Prostate gland (tissue), 2 donors: ENCODE results near the gene NET1. TPM values are rescaled to one million over a fixed set of nuclear protein-coding genes. Genes with fewer than 3 reads are reported as not detected.
A peak's percentile ranks its signal among the peaks of the same experiment; 100 is the strongest.

ENCODE experiments used
- DNase-seq: peaks from one replicate; pipeline ENCODE4 v3.0.0-alpha.2; 2019; ENCODE audit warnings: low spot score
- H3K27ac ChIP-seq, 2 donors: fragments of 200-600 bp; sonication (generic); 2 replicates each; pipeline ENCODE4 v1.5.1; 2017 to 2019
- H3K27me3 ChIP-seq: fragments of 200-600 bp; sonication (generic); replicated peaks from 2 replicates; pipeline ENCODE4 v1.5.1; 2019; ENCODE audit not compliant: insufficient read depth
- H3K36me3 ChIP-seq, 2 donors: fragments of 200-600 bp; sonication (generic); 1 replicate in 1 of 2; 2 replicates in 1 of 2; pipeline versions ENCODE4 v1.5.1 to v1.8.1; 2017 to 2019
- H3K4me1 ChIP-seq: fragments of 200-600 bp; sonication (generic); replicated peaks from 2 replicates; pipeline ENCODE4 v1.5.1; 2019
- H3K4me3 ChIP-seq, 2 donors: fragments of 200-600 bp; sonication (generic); 2 replicates each; pipeline ENCODE4 v1.5.1; 2017 to 2019
- H3K9me3 ChIP-seq: fragments of 200-600 bp; sonication (generic); 2 replicates; pipeline ENCODE4 v1.5.1; 2017
- POLR2A ChIP-seq: fragments of 450-650 bp; IDR thresholded peaks from one replicate; pipeline ENCODE4 v1.6.1; 2016; ENCODE audit warnings: antibody characterized with exemption, mild to moderate bottlenecking
- POLR2AphosphoS5 ChIP-seq: sonication (generic); formaldehyde crosslinking; IDR thresholded peaks from one replicate; pipeline ENCODE4 v1.6.1; 2017; ENCODE audit warnings: antibody characterized with exemption
- WGBS: methylation state at CpG from one replicate; pipeline ENCODE4 v1.1.5; 2018; 5-methylcytosine and 5-hydroxymethylcytosine counted together
- intact Hi-C: fragments of 100-400 bp; cut with DNase I; formaldehyde crosslinking; loops from one replicate; pipeline ENCODE4 v1.14.2; 2022
- total RNA-seq, 2 donors: library from RNA; depleted of rRNA; stranded (reverse); fragments of >200 nt; gene quantifications; one replicate each; pipeline ENCODE4 v1.1.0, GENCODE V29; 2016
- TF ChIP-seq, protein P1 (sequence below), 4 experiments: fragments of 200-600 bp in 2 of 4; fragments of 450-650 bp in 2 of 4; sonication (generic) in 2 of 4; IDR thresholded peaks; 1 replicate in 3 of 4; 2 replicates in 1 of 4; pipeline ENCODE4 v1.5.1; 2016 to 2019; ENCODE audit warnings: antibody characterized with exemption in 4 of 4, mild to moderate bottlenecking in 2 of 4, moderate library complexity in 2 of 4

NET1 gene, protein sequence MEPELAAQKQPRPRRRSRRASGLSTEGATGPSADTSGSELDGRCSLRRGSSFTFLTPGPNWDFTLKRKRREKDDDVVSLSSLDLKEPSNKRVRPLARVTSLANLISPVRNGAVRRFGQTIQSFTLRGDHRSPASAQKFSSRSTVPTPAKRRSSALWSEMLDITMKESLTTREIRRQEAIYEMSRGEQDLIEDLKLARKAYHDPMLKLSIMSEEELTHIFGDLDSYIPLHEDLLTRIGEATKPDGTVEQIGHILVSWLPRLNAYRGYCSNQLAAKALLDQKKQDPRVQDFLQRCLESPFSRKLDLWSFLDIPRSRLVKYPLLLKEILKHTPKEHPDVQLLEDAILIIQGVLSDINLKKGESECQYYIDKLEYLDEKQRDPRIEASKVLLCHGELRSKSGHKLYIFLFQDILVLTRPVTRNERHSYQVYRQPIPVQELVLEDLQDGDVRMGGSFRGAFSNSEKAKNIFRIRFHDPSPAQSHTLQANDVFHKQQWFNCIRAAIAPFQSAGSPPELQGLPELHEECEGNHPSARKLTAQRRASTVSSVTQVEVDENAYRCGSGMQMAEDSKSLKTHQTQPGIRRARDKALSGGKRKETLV
- 10 to 100 TPM; 55.6 to 77.6 TPM for total RNA-seq

DNA sequence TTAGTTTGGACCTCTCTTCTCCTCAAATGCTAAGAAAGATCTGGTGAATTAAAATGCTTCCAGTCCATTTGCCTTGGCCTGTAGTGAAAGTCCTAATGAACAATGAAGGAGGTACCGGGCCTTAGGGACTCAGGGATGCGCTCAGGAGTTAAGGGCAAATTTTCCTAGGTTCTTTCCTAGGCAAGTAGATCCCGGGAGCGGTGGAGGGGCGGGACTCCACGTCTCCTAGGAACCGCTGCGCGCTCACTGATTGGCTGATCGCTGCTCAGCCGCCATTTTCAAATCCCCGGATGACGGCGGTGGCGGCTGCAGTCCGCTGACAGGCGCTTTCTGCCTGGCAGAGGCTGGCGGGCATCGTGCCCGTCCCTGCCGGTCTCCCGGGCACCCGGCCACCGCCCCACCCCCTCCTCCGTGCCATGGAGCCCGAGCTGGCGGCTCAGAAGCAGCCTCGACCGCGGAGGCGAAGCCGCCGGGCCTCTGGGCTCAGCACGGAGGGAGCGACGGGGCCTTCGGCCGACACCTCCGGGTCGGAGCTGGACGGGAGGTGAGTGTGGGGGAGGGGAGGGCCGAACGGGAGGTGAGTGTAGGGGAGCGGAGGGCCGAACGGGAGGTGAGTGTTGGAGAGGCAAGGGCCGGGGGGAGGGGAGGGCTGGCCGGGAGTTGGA is at the start of gene NET1:
Gene NET1 (plus strand): TSS at position 281 of the 665 bp plus-strand sequence. CDS start 136 bp downstream, at position 417.
- H3K9me3 ChIP-seq = no peaks in the 10 kb centered on the region
- DNase-seq = peak; percentile 88
- under 1% methylated on average over 35 of the region's 48 CpGs for WGBS

DNA sequence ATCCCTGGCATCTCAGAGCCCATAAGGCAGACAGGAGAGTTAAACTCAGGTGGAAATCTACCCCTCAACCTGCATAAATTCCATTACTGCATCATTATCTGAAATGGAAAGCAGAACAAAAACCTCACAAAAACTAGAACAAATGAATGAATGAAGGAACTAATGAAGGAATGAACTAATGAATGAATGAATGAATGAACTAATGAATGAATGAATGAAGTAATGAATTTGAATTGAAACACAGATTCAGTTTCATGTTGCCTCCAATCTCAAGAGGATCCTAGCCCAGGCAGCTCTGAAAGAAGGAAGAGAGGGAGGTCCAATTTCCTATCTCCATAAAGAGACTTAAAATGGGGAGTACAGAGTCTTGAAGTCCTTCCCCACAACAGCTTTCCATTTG is 49.5 kb upstream of the NET1 start:
- Histone ChIP-seq H3K27ac (no peak overlapping the region), H3K9me3 (no peaks in the 10 kb centered on the region), H3K27me3 (no peaks in the 10 kb centered on the region), H3K4me1 (no peaks in the 10 kb centered on the region), H3K36me3 (no peaks in the 10 kb centered on the region), H3K4me3 (no peak overlapping the region)
- intact Hi-C loops = no loop called here
- no peak for DNase-seq
- no peak for TF ChIP-seq POLR2AphosphoS5
- TF ChIP-seq POLR2A = no peak
- TF ChIP-seq, protein P1, sequence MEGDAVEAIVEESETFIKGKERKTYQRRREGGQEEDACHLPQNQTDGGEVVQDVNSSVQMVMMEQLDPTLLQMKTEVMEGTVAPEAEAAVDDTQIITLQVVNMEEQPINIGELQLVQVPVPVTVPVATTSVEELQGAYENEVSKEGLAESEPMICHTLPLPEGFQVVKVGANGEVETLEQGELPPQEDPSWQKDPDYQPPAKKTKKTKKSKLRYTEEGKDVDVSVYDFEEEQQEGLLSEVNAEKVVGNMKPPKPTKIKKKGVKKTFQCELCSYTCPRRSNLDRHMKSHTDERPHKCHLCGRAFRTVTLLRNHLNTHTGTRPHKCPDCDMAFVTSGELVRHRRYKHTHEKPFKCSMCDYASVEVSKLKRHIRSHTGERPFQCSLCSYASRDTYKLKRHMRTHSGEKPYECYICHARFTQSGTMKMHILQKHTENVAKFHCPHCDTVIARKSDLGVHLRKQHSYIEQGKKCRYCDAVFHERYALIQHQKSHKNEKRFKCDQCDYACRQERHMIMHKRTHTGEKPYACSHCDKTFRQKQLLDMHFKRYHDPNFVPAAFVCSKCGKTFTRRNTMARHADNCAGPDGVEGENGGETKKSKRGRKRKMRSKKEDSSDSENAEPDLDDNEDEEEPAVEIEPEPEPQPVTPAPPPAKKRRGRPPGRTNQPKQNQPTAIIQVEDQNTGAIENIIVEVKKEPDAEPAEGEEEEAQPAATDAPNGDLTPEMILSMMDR (IDR thresholded peaks at IDR 0.05) = no peak

More for the DNA sequence above, at the start of gene NET1:
- H3K4me1 ChIP-seq = no peaks in the 10 kb centered on the region
- intact Hi-C loops = no loop called here
- peak within 1 kb of the TSS; percentile 70 for H3K4me3 ChIP-seq
- no peaks in the 10 kb centered on the region for H3K36me3 ChIP-seq
- H3K27ac ChIP-seq = peak within 1 kb of the TSS; percentile 28 to 72
- peak; percentile 41 for TF ChIP-seq POLR2A
- peak; percentile 80 for TF ChIP-seq POLR2AphosphoS5
- TF ChIP-seq, protein P1 (IDR thresholded peaks at IDR 0.05) = no peak
- no peaks in the 10 kb centered on the region for H3K27me3 ChIP-seq

DNA sequence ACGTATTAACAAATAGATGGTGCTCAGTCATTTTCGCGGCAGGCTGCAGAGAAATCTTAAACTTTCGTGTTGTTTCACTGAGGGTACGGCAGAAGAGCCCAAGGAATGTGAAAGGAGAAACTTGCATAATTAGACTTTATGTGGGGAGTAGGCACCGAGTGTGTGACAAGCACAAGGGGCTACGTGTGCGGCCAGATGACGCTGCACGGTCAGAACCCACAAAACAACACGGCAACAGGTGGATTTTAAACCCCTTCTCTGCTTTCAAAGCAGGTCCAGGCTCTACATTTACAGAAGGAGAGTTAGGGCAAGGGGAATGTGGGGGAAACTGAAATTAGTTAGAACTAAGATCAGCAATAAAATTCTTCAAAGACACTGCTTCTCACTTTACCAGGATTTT is 48.0 kb upstream of the NET1 start:
- Histone ChIP-seq H3K4me3 (no peak overlapping the region), H3K9me3 (no peaks in the 10 kb centered on the region), H3K27ac (no peak overlapping the region), H3K36me3 (no peaks in the 10 kb centered on the region), H3K27me3 (no peaks in the 10 kb centered on the region), H3K4me1 (no peaks in the 10 kb centered on the region)
- no peak for DNase-seq
- WGBS = 45% methylated on average over 11 of the region's 11 CpGs
- TF ChIP-seq POLR2A = no peak
- TF ChIP-seq POLR2AphosphoS5 = no peak
- TF ChIP-seq, protein P1 (IDR thresholded peaks at IDR 0.05) = no peak
- intact Hi-C loops = no loop called here

DNA sequence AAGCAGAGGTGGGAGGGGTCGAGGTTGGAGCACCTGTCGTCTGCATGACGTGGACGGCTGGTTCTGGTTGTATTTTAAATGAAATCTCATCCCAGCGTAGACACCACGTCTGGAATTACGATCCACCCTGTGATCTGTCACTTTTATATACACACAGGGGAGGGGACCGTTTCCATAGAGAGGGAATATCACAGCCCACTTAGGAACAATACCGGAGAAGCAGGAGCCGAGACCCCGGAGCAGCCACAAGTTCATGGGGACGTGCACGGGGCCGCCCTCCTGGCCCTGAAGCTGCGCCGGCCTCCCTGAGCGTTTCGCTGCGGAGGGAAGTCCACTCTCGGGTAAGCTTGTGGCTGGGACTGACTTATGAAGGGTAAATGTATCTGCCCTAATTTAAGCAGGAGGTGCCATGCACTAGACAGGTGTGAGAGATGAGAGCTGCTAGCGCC is 47.4 kb upstream of the NET1 start, which contains the start of gene UCN3:
Gene UCN3 (plus strand): TSS at position 77 of the 449 bp plus-strand sequence. CDS start 8,755 bp downstream, outside the sequence.
- WGBS = 32% methylated on average over 21 of the region's 21 CpGs

More for the DNA sequence above, 47.4 kb upstream of the NET1 start, which contains the start of gene UCN3:
- no peak for TF ChIP-seq POLR2AphosphoS5
- no peak for TF ChIP-seq POLR2A
- TF ChIP-seq, protein P1 (IDR thresholded peaks at IDR 0.05) = no peak
- Histone ChIP-seq H3K27me3 (no peaks in the 10 kb centered on the region), H3K9me3 (no peaks in the 10 kb centered on the region), H3K4me1 (no peaks in the 10 kb centered on the region), H3K4me3 (no peak within 1 kb of the TSS), H3K27ac (no peak within 1 kb of the TSS), H3K36me3 (no peaks in the 10 kb centered on the region)
- intact Hi-C loops = no loop called here
- DNase-seq = no peak
